HepG2 (cell line): ENCODE measurements around the gene C11orf24. TPM values are rescaled to one million over a fixed set of nuclear protein-coding genes. Genes with fewer than 3 reads are reported as not detected.

Experiments
- ADNP ChIP-seq: sonication (generic); formaldehyde crosslinking; IDR thresholded peaks from 2 replicates; pipeline ENCODE4 v1.4.0; 2020; ENCODE audit warnings: missing genetic modification reagents
- ARNT2 ChIP-seq: sonication (generic); formaldehyde crosslinking; IDR thresholded peaks from 2 replicates; pipeline ENCODE4 v1.8.0; 2022; ENCODE audit warnings: mild to moderate bottlenecking, low read depth, missing genetic modification reagents, moderate library complexity
- CAMTA2 ChIP-seq: sonication (generic); formaldehyde crosslinking; IDR thresholded peaks from 2 replicates; pipeline ENCODE4 v1.4.0; 2020; ENCODE audit warnings: mild to moderate bottlenecking, missing genetic modification reagents, borderline replicate concordance
- FOXO1 ChIP-seq: sonication (generic); formaldehyde crosslinking; IDR thresholded peaks from 2 replicates; pipeline ENCODE4 v1.4.0; 2020; ENCODE audit warnings: missing genetic modification reagents
- MXI1 ChIP-seq: IDR thresholded peaks from 3 replicates; pipeline ENCODE4 v1.6.1; 2012; ENCODE audit warnings: low read depth, low read length, inconsistent platforms, borderline replicate concordance
- NCOR1 ChIP-seq: fragments of 200-600 bp; sonication (generic); IDR thresholded peaks from 2 replicates; pipeline ENCODE4 v1.7.0; 2017; ENCODE audit warnings: antibody characterized with exemption, low read length, borderline replicate concordance
- NONO ChIP-seq, 2 experiments: fragments of 450-650 bp in 1 of 2; sonication (generic) in 1 of 2; formaldehyde crosslinking in 1 of 2; IDR thresholded peaks in 1 of 2; conservative IDR thresholded peaks in 1 of 2; 2 replicates each; pipeline versions ENCODE4 v1.6.1 to v1.8.0; 2017 to 2022; ENCODE audit warnings: mild to moderate bottlenecking in 1 of 2, missing genetic modification reagents in 1 of 2, moderate library complexity in 1 of 2
- NR2F2 ChIP-seq: IDR thresholded peaks from 2 replicates; pipeline ENCODE4 v1.6.1; 2012; ENCODE audit warnings: low read depth, inconsistent platforms, borderline replicate concordance
- SATB2 ChIP-seq: sonication (generic); formaldehyde crosslinking; IDR thresholded peaks from 2 replicates; pipeline ENCODE4 v1.5.0; 2020; ENCODE audit warnings: missing genetic modification reagents
- SUZ12 ChIP-seq: fragments of 150-350 bp; IDR thresholded peaks from 2 replicates; pipeline ENCODE4 v1.6.1; 2014; ENCODE audit warnings: low read depth, low read length
- U2AF2 ChIP-seq: fragments of 200-400 bp; formaldehyde crosslinking; IDR thresholded peaks from 2 replicates; pipeline ENCODE4 v1.6.1; 2017; ENCODE audit warnings: low read depth, mild to moderate bottlenecking, low read length
- YEATS4 ChIP-seq: sonication (generic); formaldehyde crosslinking; IDR thresholded peaks from 2 replicates; pipeline ENCODE4 v1.4.0; 2020; ENCODE audit warnings: missing genetic modification reagents, borderline replicate concordance
- ZFX ChIP-seq: sonication (generic); formaldehyde crosslinking; IDR thresholded peaks from 2 replicates; pipeline ENCODE4 v1.4.0; 2020; ENCODE audit warnings: mild to moderate bottlenecking, low read depth, missing genetic modification reagents, moderate library complexity
- ZNF121 ChIP-seq: sonication (generic); formaldehyde crosslinking; IDR thresholded peaks from 2 replicates; pipeline ENCODE4 v1.5.0; 2020; ENCODE audit warnings: mild to moderate bottlenecking, missing genetic modification reagents
- ZNF331 ChIP-seq: sonication (generic); formaldehyde crosslinking; IDR thresholded peaks from 2 replicates; pipeline ENCODE4 v1.4.0; 2020; ENCODE audit warnings: missing genetic modification reagents
- ZNF569 ChIP-seq: sonication (generic); formaldehyde crosslinking; IDR thresholded peaks from 2 replicates; pipeline ENCODE4 v1.5.0; 2020; ENCODE audit warnings: mild to moderate bottlenecking, missing genetic modification reagents, moderate library complexity, borderline replicate concordance
- polyA plus RNA-seq, 8 experiments: library from polyadenylated mRNA; depleted of rRNA in 3 of 8; stranded (reverse) in 7 of 8; unstranded in 1 of 8; fragments of >200 nt; fragmentation: Illumina TruSeq in 4 of 8; extraction: Trizol in 4 of 8; gene quantifications; 2 replicates each; pipeline versions ENCODE4 v1.2.1 to v1.2.3, GENCODE V29; 2011 to 2016; ENCODE audit warnings: low read depth in 4 of 8, missing spikeins in 1 of 8, mixed read lengths in 1 of 8; ENCODE audit not compliant: insufficient read depth in 1 of 8
- total RNA-seq, 5 experiments: library from RNA; depleted of rRNA; stranded (reverse); fragments of >200 nt; fragmentation: Illumina TruSeq; extraction: Trizol; gene quantifications; 2 replicates each; pipeline ENCODE4 v1.2.3, GENCODE V29; 2016; ENCODE audit warnings: low read depth in 1 of 5
- TF ChIP-seq, protein P1 (sequence below): sonication (generic); formaldehyde crosslinking; IDR thresholded peaks from 2 replicates; pipeline ENCODE4 v1.5.0; 2020; ENCODE audit warnings: mild to moderate bottlenecking, missing genetic modification reagents
- TF ChIP-seq, protein P2 (sequence below), 2 experiments: sonication (generic) in 1 of 2; formaldehyde crosslinking in 1 of 2; IDR thresholded peaks; 2 replicates each; pipeline versions ENCODE4 v1.4.0 to v1.6.1; 2018 to 2020; ENCODE audit warnings: missing genetic modification reagents in 2 of 2, borderline replicate concordance in 1 of 2, low read depth in 1 of 2, mild to moderate bottlenecking in 1 of 2, missing biosample characterization in 1 of 2
- TF ChIP-seq, protein P3 (sequence below): sonication (generic); formaldehyde crosslinking; IDR thresholded peaks from 2 replicates; pipeline ENCODE4 v1.4.0; 2020; ENCODE audit warnings: missing genetic modification reagents, borderline replicate concordance
- TF ChIP-seq, protein P4 (sequence below): IDR thresholded peaks from 2 replicates; pipeline ENCODE4 v1.6.1; 2016
- TF ChIP-seq, protein P5 (sequence below): sonication (generic); formaldehyde crosslinking; IDR thresholded peaks from 2 replicates; pipeline ENCODE4 v1.8.1; 2023; ENCODE audit warnings: missing genetic modification reagents, mild to moderate bottlenecking, borderline replicate concordance

Gene C11orf24
- total and polyA plus RNA-seq, 2 of the 13 experiments (the other 11 are each of a cell fraction or from before 2014, with no cell fraction given): 52.9 to 55.5 TPM

DNA sequence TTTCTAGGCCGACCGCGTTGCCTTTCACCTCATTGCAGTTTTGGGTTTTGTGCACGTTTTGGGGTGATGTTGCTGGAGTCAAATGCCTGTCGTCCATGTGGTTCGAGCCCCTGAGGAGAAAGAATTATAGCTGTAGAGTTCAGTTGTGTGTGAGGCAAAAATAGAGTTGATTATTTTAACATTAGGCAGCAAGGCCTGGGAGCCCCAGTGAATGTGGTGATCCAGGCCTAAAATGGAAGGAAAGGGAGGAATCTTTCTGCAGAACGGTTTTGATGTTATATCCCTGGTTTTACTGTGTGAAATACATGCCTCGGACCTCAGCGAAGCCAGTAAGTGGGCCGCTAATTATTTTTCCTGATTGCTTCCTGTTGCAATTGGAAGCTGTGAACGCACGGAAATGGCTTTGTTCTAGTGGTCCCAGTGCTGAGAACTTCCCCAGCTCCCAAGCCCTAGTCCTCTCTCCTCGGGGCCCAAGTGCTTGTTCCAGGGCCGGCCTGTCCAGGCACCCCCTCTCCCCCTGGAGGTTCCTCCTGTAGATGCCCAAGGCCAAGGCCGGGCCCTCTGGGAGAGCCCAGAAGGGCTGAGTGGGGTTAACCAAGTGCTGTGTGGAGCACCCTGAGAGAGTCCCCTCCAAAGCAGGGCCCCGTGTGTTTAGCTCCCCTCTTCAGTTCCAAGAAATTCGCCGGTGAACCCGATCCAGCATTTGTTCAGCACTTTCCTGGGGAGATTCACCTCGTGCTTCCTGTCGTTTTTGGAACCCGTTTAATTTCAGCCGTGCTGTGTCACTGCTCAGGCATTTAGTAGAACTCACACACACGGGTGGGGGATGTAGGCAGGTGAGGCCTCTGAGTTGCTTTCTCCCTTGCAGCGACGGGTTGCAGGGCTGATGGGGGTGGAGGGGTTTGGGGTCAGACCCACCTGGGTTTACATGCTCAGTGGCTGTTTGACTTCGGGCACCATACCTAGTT lies 42.7 kb upstream of the C11orf24 start (continued):
- peak; percentile 11; the same call in 1 of the 2 replicates for TF ChIP-seq YEATS4 (CRISPR knock-in tag)
- TF ChIP-seq SATB2 (CRISPR knock-in tag): 0 out of 2 replicates have a peak, but pooled peaks have one; percentile 20
- TF ChIP-seq, protein P1, sequence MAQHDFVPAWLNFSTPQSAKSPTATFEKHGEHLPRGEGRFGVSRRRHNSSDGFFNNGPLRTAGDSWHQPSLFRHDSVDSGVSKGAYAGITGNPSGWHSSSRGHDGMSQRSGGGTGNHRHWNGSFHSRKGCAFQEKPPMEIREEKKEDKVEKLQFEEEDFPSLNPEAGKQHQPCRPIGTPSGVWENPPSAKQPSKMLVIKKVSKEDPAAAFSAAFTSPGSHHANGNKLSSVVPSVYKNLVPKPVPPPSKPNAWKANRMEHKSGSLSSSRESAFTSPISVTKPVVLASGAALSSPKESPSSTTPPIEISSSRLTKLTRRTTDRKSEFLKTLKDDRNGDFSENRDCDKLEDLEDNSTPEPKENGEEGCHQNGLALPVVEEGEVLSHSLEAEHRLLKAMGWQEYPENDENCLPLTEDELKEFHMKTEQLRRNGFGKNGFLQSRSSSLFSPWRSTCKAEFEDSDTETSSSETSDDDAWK: no peak
- no peak for TF ChIP-seq NONO (IDR thresholded peaks at IDR 0.05)
- TF ChIP-seq NONO (CRISPR knock-in tag; conservative IDR thresholded peaks at IDR 0.05): peak; percentile 14; the same call in 1 of the 2 replicates
- TF ChIP-seq CAMTA2 (CRISPR knock-in tag): no peak
- no peak for TF ChIP-seq U2AF2
- TF ChIP-seq ZFX (CRISPR knock-in tag): peak; percentile 15; the same call in 1 of the 2 replicates
- no peak for TF ChIP-seq ARNT2 (CRISPR knock-in tag)
- no peak for TF ChIP-seq ADNP (CRISPR knock-in tag)
- no peak for TF ChIP-seq ZNF331 (CRISPR knock-in tag)
- TF ChIP-seq, protein P2, sequence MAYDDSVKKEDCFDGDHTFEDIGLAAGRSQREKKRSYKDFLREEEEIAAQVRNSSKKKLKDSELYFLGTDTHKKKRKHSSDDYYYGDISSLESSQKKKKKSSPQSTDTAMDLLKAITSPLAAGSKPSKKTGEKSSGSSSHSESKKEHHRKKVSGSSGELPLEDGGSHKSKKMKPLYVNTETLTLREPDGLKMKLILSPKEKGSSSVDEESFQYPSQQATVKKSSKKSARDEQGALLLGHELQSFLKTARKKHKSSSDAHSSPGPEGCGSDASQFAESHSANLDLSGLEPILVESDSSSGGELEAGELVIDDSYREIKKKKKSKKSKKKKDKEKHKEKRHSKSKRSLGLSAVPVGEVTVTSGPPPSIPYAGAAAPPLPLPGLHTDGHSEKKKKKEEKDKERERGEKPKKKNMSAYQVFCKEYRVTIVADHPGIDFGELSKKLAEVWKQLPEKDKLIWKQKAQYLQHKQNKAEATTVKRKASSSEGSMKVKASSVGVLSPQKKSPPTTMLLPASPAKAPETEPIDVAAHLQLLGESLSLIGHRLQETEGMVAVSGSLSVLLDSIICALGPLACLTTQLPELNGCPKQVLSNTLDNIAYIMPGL (CRISPR knock-in tag; IDR thresholded peaks at IDR 0.05; ENCODE audit: borderline replicate concordance in 1 of 2, low read depth in 1 of 2): 0 out of 4 replicates have a peak, but pooled peaks of 1 of the 2 experiments have one; percentile 18
- TF ChIP-seq, protein P3, sequence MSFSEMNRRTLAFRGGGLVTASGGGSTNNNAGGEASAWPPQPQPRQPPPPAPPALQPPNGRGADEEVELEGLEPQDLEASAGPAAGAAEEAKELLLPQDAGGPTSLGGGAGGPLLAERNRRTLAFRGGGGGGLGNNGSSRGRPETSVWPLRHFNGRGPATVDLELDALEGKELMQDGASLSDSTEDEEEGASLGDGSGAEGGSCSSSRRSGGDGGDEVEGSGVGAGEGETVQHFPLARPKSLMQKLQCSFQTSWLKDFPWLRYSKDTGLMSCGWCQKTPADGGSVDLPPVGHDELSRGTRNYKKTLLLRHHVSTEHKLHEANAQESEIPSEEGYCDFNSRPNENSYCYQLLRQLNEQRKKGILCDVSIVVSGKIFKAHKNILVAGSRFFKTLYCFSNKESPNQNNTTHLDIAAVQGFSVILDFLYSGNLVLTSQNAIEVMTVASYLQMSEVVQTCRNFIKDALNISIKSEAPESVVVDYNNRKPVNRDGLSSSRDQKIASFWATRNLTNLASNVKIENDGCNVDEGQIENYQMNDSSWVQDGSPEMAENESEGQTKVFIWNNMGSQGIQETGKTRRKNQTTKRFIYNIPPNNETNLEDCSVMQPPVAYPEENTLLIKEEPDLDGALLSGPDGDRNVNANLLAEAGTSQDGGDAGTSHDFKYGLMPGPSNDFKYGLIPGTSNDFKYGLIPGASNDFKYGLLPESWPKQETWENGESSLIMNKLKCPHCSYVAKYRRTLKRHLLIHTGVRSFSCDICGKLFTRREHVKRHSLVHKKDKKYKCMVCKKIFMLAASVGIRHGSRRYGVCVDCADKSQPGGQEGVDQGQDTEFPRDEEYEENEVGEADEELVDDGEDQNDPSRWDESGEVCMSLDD (CRISPR knock-in tag): 0 out of 2 replicates have a peak, but pooled peaks have one; percentile 2
- no peak for TF ChIP-seq ZNF121 (CRISPR knock-in tag)
- no peak for TF ChIP-seq FOXO1 (CRISPR knock-in tag)
- TF ChIP-seq, protein P4, sequence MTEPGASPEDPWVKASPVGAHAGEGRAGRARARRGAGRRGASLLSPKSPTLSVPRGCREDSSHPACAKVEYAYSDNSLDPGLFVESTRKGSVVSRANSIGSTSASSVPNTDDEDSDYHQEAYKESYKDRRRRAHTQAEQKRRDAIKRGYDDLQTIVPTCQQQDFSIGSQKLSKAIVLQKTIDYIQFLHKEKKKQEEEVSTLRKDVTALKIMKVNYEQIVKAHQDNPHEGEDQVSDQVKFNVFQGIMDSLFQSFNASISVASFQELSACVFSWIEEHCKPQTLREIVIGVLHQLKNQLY (CRISPR knock-in tag): no peak
- no peak for TF ChIP-seq ZNF569
- TF ChIP-seq NCOR1: peak; percentile 2; the same call in 1 of the 2 replicates
- TF ChIP-seq, protein P5, sequence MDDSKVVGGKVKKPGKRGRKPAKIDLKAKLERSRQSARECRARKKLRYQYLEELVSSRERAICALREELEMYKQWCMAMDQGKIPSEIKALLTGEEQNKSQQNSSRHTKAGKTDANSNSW (CRISPR knock-in tag): no peak
- no peak for TF ChIP-seq SUZ12
- TF ChIP-seq MXI1: no peak
- TF ChIP-seq NR2F2: no peak
